GM23248 (cell line): Measurements from ENCODE around the gene BIRC7.

ENCODE experiments used
- EZH2 ChIP-seq: fragments of 200-600 bp; sonication (generic); IDR thresholded peaks from 2 replicates; pipeline ENCODE4 v1.6.1; 2018; ENCODE audit warnings: antibody characterized with exemption, mild to moderate bottlenecking; ENCODE audit not compliant: insufficient read depth, poor library complexity, severe bottlenecking
- EZH2phosphoT487 ChIP-seq: fragments of 200-600 bp; sonication (generic); IDR thresholded peaks from 2 replicates; pipeline ENCODE4 v1.6.1; 2018; ENCODE audit warnings: antibody characterized with exemption, moderate library complexity, mild to moderate bottlenecking, low read depth; ENCODE audit not compliant: insufficient read depth

- TF ChIP-seq EZH2 (no peak), EZH2phosphoT487 (no peak)
Observed at GRCh38 chr20:63261060-63261794, 25.5 kb downstream of the BIRC7 start.
